ENCODE data around the gene SERPINA4. TPM values are rescaled to one million over a fixed set of nuclear protein-coding genes. Genes with fewer than 3 reads are reported as not detected.

Gene SERPINA4
- polyA plus RNA-seq, 3 donors, result 1.1 to 76.1 TPM; not detected in 1

DNA sequence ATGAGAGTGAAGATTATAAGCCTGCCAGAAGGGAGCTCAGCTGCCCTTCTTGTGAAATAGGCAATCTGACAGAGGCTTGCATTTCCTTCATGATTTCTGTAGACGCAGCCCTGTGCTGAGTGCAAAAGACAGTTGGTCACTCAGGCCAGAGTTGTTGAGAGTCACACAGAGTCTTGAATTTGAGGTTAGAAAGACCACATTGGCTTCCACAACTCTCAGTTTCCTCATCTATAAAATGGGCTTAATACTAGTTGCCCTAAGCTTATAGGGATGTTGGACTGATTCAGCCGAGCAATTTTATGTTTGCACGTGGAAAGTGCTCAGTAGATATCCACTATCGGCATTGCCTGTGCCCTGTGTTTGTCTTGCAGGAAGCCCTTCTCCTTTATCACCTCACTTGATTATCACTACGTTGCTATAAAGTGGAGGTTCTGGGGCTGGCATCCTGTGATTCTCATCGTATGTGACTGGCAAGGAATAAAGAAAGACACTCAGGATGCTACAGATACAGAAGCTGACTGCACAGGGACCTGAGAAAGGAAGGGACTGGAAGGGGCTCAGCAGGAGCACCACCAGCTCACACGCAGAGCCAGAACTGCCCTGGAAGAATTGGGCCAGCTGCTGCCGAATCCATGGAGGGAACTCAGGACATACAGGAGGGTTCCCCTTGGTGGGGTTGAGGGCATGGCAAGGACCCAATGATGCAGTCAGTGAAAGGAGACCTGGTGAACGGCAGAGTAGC lies 19.8 kb upstream of the SERPINA4 start:
- no peak overlapping the region for H3K27ac ChIP-seq (ENCODE audit: low read depth, low read length)
- 67 to 82% (median 81%) methylated on average over 9 of the region's 9 CpGs for WGBS, 3 donors

- WGBS, 3 donors, result 77 to 87% (median 80%) methylated on average over 12 of the region's 12 CpGs
- H3K27ac ChIP-seq (ENCODE audit: low read depth, low read length), result no peak overlapping the region
These were observed 19.0 kb upstream of the SERPINA4 start for GRCh38 chr14:94542111-94542810.

DNA sequence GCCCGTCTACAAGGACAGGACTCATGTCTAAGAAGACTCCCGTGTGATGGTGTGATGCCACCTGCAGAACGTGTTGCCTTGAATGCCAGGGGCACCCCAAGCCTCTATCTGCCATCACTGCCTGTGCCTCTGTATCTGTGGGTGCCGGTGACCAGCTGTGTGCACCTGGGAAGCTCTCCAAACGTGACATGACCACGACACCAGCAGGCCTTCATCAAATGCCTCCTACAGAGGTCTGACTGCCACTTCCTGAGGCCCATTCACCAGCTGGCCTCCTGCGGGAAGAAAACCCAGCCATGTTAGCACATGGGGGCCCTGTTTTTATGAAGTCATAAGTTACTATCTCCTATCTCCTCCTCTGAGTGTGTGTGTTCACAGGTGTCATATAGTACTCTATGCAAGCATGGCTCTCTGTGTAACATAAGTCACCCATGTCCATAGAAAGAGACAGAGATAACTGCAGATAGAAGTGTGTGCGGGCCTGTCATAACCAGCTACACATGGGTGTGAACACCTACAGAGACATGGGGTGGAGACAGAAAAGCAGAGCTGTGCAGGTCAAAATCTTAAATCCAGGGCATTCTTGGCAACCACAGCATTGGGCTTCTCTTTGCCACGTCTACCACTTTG lies 18.3 kb upstream of the SERPINA4 start:
- no peak overlapping the region for H3K27ac ChIP-seq (ENCODE audit: low read depth, low read length)
- WGBS, 3 donors, result 74 to 84% (median 76%) methylated on average over 9 of the region's 9 CpGs

- no peak overlapping the region for H3K27ac ChIP-seq (ENCODE audit: low read depth, low read length)
- 64 to 81% (median 79%) methylated on average over 15 of the region's 15 CpGs for WGBS, 3 donors
These were observed 17.7 kb upstream of the SERPINA4 start for GRCh38 chr14:94543449-94544124.

- H3K27ac ChIP-seq (ENCODE audit: low read depth, low read length), result no peak overlapping the region
- 57 to 85% (median 67%) methylated on average over 7 of the region's 7 CpGs for WGBS, 3 donors
These were observed 16.5 kb upstream of the SERPINA4 start for GRCh38 chr14:94544726-94545125.

DNA sequence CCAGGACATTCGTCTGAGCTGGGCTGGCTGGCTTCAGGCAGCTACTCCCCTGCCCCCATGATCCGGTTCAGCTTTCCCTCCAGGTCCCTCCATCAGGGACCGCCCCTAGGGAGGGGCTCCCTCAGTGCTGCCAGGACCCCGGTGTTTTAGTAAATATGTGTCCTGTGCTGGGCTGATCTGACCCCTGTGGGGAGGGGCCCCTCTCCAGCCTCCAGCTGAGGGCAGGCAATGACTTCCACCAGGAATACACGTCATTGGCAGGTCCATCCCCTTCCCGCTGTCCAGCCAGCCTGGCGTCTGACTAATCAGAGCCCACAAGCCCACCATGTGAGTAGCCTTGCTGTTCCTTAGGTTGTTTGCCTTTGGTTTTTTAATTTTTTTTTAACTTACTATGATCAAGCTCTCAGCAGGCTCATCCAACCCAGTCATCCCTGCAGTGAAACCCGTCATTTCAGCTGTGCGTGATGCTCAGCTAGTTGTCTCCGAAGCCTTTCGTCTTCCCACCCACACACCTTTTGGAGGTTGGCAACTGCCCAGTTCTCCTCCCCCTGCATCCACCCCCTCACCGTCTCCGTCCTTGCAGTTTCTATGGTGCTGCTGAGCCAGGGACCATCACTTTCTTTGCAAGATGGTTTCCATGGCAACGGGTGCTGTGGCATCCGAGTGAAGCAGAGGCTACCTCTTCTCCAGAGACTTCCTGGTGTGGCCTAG lies 16.0 kb upstream of the SERPINA4 start:
- 57 to 71% (median 58%) methylated on average over 15 of the region's 15 CpGs for WGBS, 3 donors
- H3K27ac ChIP-seq (ENCODE audit: low read depth, low read length), result no peak overlapping the region

GRCh38 chr14:94547151-94547680 lies 14.0 kb upstream of the SERPINA4 start:
- 88 to 92% (median 90%) methylated on average over 8 of the region's 8 CpGs for WGBS, 3 donors
- H3K27ac ChIP-seq (ENCODE audit: low read depth, low read length), result no peak overlapping the region

GRCh38 chr14:94547726-94548125 lies 13.5 kb upstream of the SERPINA4 start:
- 66 to 81% (median 74%) methylated on average over 4 of the region's 4 CpGs for WGBS, 3 donors
- H3K27ac ChIP-seq (ENCODE audit: low read depth, low read length), result no peak overlapping the region

DNA sequence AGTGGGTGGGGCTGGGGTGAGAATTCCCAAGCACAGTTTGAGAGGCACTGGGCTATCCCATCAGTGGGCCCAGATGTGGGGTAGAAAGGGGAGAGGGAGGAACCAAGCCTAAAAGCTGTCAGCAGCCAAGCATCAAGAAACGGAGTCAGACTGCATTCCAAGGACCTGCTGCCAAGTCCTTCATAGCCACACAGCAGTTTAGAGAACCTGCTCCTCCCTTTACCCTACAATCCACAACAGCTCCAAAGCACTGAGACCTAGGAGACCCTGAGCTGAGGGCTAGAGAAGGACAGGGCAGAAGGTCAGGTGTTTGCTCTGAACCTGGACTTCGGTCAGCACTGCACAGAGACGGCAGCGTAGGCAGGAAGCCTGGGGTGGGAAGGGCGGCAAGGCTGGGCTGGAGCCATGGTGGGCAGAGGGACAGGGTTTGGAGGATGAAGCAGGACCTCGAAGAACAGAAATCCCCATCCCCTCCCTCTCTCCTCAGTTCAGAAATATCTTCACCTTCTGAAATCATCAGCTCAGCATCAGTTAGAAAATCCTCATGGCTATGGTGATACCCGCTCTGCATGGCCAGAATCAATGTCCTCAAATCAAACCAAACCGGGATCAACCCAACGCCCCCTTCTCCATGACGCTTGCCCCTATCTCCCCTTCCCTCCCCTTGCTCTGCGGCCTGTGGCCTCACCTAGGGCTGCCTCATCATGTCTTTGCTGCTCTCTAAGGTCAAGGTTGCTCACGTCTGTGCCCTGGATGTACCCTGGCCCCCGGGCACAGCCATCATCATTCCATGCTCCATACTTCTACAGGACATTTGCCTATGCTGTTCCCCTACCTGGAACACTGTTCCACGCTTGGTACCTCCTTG lies 12.9 kb upstream of the SERPINA4 start:
- WGBS, 3 donors, result 88 to 92% (median 90%) methylated on average over 14 of the region's 14 CpGs

GRCh38 chr14:94548999-94549985 lies 11.9 kb upstream of the SERPINA4 start:
- WGBS, 3 donors, result 27 to 31% (median 29%) methylated on average over 24 of the region's 24 CpGs
- H3K27ac ChIP-seq (ENCODE audit: low read depth, low read length), result no peak overlapping the region

More for the DNA sequence above, 12.9 kb upstream of the SERPINA4 start:
- H3K27ac ChIP-seq (ENCODE audit: low read depth, low read length), result no peak overlapping the region

GRCh38 chr14:94550041-94550440 lies 11.2 kb upstream of the SERPINA4 start:
- 71 to 80% (median 73%) methylated on average over 8 of the region's 8 CpGs for WGBS, 3 donors
- no peak overlapping the region for H3K27ac ChIP-seq (ENCODE audit: low read depth, low read length)

DNA sequence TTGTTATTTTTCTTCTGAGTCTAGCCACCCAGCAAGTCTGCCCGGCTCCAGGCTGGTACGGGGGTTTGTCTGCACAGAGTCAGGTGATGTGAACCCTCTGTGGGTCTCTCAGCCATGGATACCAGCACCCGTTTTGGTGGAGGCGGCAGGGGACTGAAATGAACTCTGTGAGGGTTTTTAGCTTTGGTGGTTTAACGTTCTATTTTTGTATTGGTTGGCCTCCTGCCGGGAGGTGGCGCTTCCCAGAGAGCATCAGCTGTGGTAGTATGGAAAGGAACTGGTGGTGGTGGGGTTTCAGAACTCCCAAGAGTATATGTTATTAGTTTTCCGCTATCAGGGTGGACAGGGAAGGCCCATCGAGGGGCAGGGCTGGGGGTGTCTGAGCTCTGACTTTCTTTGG lies 5.3 kb upstream of the SERPINA4 start:
- 83 to 93% (median 86%) methylated on average over 9 of the region's 9 CpGs for WGBS, 3 donors
- H3K27ac ChIP-seq (ENCODE audit: low read depth, low read length), result no peak overlapping the region

GRCh38 chr14:94557327-94557726 lies 3.9 kb upstream of the SERPINA4 start:
- no peak overlapping the region for H3K27ac ChIP-seq (ENCODE audit: low read depth, low read length)
- WGBS, 3 donors, result 89 to 97% (median 92%) methylated on average over 1 of the region's 1 CpG

GRCh38 chr14:94558842-94559241 lies 2.4 kb upstream of the SERPINA4 start:
- no peak overlapping the region for H3K27ac ChIP-seq (ENCODE audit: low read depth, low read length)
- 76 to 90% (median 83%) methylated on average over 2 of the region's 2 CpGs for WGBS, 3 donors

GRCh38 chr14:94559638-94560290 lies 1.5 kb upstream of the SERPINA4 start:
- 80 to 83% (median 82%) methylated on average over 9 of the region's 9 CpGs for WGBS, 3 donors

GRCh38 chr14:94560291-94560665 lies 964 bp upstream of the SERPINA4 start:
- no peak overlapping the region for H3K27ac ChIP-seq (ENCODE audit: low read depth, low read length)
- WGBS, 3 donors, result 77 to 84% (median 82%) methylated on average over 3 of the region's 3 CpGs

More at GRCh38 chr14:94559638-94560290, 1.5 kb upstream of the SERPINA4 start:
- H3K27ac ChIP-seq (ENCODE audit: low read depth, low read length), result no peak overlapping the region
